ENCODE measurements around the gene WDR31. TPM values are rescaled to one million over a fixed set of nuclear protein-coding genes. Genes with fewer than 3 reads are reported as not detected.
"Not testable (repeated sequence)": the region's sequence is repeated elsewhere in the genome, so short reads cannot be mapped to it uniquely, and the experiment has no call there.

The WDR31 gene
- total RNA-seq, 4 donors from 2014 or later, result 1.3 to 2.3 (median 1.8) TPM

DNA sequence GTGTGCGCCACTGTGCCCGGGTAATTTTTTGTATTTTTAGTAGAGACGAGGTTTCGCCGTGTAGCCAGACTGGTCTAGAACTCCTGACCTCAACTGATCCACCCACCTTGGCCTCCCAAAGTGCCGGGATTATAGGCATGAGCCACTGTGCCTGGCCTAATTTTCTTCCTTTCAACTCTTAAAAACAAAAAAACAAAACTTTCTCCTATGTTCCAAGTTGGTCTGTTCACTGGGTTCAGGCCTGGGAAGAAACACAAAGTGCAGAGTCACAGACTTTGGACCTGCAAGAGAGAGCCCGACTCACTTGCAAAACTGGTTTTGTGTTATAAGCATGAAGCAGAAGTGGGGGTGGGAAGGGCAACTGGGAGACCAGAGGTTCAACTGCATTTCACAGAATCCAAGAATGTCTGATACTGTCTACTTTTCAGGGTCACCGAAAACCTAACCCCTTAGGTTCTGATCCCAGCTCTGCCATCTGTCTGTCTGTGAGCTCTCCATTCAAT, 41.9 kb upstream of the WDR31 start:
- no peak overlapping the region for H3K4me3 ChIP-seq (ENCODE audit: low read depth, poor library complexity, severe bottlenecking)
- no peak for TF ChIP-seq POLR2A (IDR thresholded peaks at IDR 0.05)
- intact Hi-C loops (cut with DNase I; ENCODE audit: low total_unique reads), result no loop called here
- 56 to 61% methylated on average over 8 of the region's 8 CpGs for WGBS, 2 donors
- DNase-seq (ENCODE audit: low spot score in 2 of 2), result no peak

DNA sequence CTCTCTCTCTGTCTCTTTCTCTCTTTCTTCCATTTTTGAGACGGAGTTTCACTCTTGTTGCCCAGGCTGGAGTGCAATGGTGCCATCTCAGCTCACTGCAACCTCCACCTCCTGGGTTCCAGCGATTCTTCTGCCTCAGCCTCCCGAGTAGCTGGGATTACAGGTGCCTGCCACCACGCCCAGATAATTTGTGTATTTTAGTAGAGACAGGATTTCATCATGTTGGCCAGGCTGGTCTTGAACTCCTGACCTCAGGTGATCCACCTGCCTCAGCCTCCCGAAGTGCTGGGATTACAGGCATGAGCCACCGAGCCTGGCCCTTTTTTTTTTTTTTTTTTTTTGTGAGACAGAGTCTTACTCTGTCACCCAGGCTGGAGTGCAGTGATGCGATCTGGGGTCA, 41.4 kb upstream of the WDR31 start:
- DNase-seq (ENCODE audit: low spot score in 2 of 2); H3K4me3 ChIP-seq (ENCODE audit: low read depth, poor library complexity, severe bottlenecking); intact Hi-C loops (cut with DNase I; ENCODE audit: low total_unique reads): not testable (repeated sequence)
- WGBS, 2 donors, result 62 to 76% methylated on average over 7 of the region's 7 CpGs

DNA sequence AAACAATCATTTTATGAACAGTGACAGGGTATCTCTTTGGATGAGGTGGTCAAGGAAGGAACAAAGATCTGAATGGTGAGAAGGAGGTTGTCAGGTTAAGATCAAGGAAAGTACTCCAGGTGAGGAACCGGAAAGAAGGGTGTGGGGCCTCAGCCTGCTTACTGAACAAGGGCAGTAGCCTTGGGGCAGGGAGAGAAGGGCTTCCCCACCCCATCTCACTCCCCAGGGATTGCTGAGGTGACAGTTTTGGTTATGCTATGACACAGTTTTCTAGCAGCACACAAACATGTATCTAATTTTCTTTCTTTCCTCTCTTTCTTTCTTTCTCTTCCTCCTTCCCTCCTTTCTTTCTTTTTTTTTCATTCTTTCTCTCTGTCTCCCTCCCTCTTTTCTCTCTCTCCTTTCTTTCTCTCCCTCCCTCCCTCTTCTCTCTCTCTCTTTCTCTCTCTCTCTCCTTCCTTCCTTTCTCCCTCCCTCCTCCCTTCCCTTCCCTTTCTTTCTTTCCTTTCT, 40.8 kb upstream of the WDR31 start:
- H3K4me3 ChIP-seq (ENCODE audit: low read depth, poor library complexity, severe bottlenecking), result no peak overlapping the region
- intact Hi-C loops (cut with DNase I; ENCODE audit: low total_unique reads), result no loop called here
- 29 to 33% methylated on average over 1 of the region's 1 CpG for WGBS, 2 donors
- no peak for TF ChIP-seq POLR2A (IDR thresholded peaks at IDR 0.05)
- TF ChIP-seq, protein P1, sequence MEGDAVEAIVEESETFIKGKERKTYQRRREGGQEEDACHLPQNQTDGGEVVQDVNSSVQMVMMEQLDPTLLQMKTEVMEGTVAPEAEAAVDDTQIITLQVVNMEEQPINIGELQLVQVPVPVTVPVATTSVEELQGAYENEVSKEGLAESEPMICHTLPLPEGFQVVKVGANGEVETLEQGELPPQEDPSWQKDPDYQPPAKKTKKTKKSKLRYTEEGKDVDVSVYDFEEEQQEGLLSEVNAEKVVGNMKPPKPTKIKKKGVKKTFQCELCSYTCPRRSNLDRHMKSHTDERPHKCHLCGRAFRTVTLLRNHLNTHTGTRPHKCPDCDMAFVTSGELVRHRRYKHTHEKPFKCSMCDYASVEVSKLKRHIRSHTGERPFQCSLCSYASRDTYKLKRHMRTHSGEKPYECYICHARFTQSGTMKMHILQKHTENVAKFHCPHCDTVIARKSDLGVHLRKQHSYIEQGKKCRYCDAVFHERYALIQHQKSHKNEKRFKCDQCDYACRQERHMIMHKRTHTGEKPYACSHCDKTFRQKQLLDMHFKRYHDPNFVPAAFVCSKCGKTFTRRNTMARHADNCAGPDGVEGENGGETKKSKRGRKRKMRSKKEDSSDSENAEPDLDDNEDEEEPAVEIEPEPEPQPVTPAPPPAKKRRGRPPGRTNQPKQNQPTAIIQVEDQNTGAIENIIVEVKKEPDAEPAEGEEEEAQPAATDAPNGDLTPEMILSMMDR (IDR thresholded peaks at IDR 0.05), result no peak
- no peak for DNase-seq (ENCODE audit: low spot score in 2 of 2)

DNA sequence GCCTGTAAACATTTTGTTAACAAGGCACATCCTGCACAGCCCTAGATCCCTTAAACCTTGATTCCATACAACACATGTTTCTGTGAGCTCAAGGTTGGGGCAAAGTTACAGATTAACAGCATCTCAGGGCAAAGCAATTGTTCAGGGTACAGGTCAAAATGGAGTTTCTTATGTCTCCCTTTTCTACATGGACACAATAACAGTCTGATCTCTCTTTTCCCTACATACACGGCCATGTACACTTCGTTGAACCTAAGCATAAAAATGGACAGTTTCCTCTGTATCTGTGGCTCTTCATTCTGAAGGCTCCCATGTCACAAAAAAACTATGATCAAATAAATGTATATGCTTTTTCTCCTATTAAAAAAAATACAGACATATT, 39.7 kb upstream of the WDR31 start:
- intact Hi-C loops (cut with DNase I; ENCODE audit: low total_unique reads); H3K4me3 ChIP-seq (ENCODE audit: low read depth, poor library complexity, severe bottlenecking); DNase-seq (ENCODE audit: low spot score in 2 of 2): not testable (repeated sequence)
- WGBS, 2 donors, result 80 to 89% methylated on average over 2 of the region's 2 CpGs

DNA sequence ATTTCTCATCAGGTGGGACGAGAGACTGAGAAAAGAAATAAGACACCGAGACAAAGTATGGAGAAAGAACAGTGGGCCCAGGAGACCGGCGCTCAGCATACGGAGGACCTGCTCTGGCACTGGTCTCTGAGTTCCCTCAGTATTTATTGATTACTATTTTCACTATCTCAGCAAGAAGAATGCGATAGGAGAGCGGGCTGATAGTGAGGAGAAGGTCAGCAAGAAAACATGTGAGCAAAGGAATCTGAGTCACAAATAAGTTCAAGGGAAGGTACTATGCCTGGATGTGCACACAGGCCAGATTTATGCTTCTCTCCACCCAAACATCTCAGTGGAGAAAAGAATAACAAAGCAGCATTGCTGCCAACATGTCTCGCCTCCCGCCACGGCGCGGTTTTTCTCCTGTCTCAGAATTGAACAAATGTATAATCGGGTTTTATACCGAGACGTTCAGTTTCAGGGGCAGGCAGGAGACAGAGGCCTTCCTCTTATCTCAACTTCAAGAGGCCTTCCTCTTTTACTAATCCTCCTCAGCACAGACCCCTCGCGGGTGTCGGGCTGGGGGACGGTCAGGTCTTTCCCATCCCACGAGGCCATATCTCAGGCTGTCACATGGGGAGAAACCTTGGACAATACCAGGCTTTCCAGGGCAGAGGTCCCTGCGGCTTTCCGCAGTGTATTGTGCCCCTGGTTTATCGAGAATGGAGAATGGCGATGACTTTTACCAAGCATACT, 39.2 kb upstream of the WDR31 start:
- DNase-seq (ENCODE audit: low spot score in 2 of 2); H3K4me3 ChIP-seq (ENCODE audit: low read depth, poor library complexity, severe bottlenecking); intact Hi-C loops (cut with DNase I; ENCODE audit: low total_unique reads): not testable (repeated sequence)
- 72 to 82% methylated on average over 24 of the region's 24 CpGs for WGBS, 2 donors

DNA sequence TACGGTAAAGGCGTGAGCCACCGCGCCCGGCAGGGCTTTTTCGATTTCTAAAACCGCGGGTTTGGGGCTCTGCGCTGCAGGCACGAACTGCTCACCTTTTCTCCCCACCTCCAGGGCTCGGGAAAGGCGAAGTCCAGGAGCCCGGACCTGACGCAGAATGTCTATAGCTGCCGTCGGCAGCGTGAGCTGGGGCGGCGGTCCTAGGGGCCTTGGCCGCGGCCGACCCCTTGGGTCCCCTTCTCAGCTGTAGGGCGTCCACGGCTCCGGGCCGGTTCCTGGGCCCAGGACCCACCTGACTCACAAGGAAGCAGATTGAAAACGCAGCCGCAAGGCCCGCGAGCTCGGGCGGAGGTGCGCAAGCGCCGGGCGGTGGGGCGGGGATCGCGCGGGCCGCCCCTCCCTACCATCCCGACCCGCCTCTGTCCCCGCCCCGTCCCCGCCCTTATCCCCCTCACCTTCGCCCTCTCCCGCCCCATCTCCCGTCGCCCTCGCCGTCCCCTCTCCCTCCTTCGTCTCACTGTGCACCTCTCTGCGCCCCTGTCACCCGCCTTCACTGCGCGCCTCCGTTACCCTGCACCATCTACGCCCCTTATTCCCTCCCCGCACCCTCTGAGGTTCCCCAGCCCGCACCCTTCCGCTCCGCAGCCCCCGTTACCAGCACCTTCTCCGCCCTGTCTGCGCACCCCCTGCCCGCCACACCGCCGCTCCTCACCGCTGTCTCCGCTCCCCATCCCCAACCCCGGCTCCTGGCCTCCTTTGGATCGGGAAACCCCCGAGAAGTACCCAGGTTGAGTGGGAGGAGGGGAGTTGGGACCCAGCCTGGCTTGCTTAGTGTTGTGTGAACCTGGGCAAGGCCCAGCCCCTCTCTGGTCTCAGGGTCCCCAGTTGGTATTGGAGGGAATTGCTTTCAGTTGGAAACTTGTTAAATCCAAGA, 36.8 kb upstream of the WDR31 start, which contains the start of gene HDHD3:
TSS of gene HDHD3 (minus strand) at position 353 of the 934 bp plus-strand sequence. CDS start 2,632 bp downstream, outside the sequence.
- peak; percentile 73 to 96 for DNase-seq (ENCODE audit: low spot score in 2 of 2)
- H3K4me3 ChIP-seq (ENCODE audit: low read depth, poor library complexity, severe bottlenecking), result peak within 1 kb of the TSS; percentile 75
- TF ChIP-seq POLR2A (IDR thresholded peaks at IDR 0.05), result no peak
- TF ChIP-seq, protein P1 (IDR thresholded peaks at IDR 0.05), result peak in 1 of 3 donors; percentile 45
- 2 to 4% methylated on average over 35 to 50 of the region's 74 CpGs for WGBS, 2 donors
- intact Hi-C loops (cut with DNase I; ENCODE audit: low total_unique reads), result no loop called here

DNA sequence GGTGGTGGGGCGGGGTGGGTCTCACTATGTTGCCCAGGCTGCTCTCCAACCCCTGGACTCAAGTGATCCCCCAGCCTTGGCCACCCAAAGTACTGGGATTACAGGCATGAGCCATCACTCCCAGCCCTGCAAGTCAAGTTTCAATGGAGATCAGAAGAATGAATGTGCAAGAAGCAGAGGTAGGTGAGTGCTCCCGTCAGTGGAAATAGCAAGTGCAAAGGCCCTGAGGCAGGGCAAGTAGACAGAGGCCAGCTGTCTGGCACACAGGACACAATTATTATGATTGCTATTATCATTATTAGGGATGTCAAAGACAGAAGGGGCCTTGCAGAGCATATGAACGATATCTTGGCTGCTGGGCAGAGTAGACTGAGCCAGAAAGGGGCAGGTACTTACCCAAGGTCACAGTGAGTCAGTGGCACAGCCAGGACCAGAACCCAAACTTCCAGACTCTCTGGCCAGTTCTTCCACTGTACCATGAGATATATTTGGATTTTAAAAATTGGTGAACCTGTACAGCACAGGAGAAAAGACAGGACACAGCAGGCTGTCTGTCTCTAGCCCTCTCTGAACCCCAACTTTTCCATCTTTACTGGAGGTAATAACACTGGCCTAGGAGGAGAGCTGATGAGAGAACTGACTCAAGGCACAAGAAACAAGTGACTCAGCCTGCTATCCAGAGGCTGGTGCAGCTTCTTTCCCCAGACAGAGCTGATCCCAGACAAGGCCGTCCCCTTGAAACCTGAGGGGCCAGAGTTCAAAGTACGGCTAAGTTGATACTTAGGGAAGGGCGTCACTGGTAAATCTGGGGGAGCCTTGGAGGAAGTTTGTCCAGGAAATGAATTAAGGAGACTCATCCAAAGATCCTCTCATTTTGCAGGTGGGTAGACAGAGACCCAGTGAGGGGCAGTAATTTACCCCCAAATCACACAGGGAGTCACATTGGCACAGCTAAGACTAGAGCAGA, 35.3 kb upstream of the WDR31 start:
- no peak for DNase-seq (ENCODE audit: low spot score in 2 of 2)

More for the DNA sequence above, 35.3 kb upstream of the WDR31 start:
- no peak overlapping the region for H3K4me3 ChIP-seq (ENCODE audit: low read depth, poor library complexity, severe bottlenecking)
- 68 to 80% methylated on average over 6 of the region's 6 CpGs for WGBS, 2 donors
- intact Hi-C loops (cut with DNase I; ENCODE audit: low total_unique reads), result no loop called here
- TF ChIP-seq, protein P1 (IDR thresholded peaks at IDR 0.05), result no peak
- TF ChIP-seq POLR2A (IDR thresholded peaks at IDR 0.05), result no peak

Measured in lower leg skin (tissue), 4 donors.